Measurements from ENCODE around the gene LZIC.
A peak's percentile ranks its signal among the peaks of the same experiment; 100 is the strongest.
"Not testable (repeated sequence)": the region's sequence is repeated elsewhere in the genome, so short reads cannot be mapped to it uniquely, and the experiment has no call there.

Gene LZIC

DNA sequence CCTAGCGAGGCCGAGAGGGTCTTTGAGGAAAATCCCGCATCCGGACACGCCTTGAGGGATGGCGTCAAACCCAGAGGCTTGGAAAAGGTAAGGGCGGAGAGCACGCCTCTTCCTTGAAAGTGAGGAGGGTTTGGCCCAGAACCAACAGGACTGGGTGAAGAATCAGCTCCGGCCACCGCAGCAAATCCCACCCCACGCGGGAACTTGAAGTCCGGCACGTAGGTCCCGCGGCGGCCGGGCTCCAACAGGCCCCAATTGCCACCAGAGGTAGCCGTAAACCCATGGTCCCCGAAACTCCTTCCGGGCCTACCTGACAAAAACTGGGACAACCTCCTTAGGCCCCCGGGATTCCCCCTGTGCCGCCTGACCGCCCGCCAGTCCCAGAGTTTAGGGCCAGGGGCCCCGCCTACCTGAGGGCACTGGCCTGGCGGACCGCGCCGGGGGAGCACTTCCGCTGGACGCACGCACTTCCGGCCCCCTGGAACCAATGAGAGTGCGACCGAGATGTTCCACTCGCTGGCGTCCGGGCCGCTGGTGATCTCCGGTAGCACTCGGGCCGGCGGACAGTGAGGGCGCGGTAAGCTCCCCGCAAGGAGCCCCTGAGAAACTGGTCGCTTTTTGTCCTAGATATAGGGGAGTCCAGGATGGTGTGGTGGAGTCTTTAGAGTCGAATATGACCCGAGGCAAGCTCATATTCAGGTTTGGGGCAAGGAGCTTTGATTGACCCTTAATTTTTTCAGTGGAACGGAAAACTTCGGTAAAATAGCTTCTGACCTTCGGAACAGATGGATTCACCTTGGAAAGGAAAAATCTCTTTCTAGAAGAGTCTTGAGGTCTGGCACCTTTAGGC is at the start of gene LZIC, which contains the start of gene NMNAT1:
Gene LZIC, minus strand, starts transcription at position 453 of the 850 bp plus-strand sequence. CDS start 6,772 bp downstream, outside the sequence.
Gene NMNAT1, plus strand, starts transcription at position 537 of the 850 bp plus-strand sequence. CDS start 28,599 bp downstream, outside the sequence.
- peak; percentile 90 for DNase-seq

DNA sequence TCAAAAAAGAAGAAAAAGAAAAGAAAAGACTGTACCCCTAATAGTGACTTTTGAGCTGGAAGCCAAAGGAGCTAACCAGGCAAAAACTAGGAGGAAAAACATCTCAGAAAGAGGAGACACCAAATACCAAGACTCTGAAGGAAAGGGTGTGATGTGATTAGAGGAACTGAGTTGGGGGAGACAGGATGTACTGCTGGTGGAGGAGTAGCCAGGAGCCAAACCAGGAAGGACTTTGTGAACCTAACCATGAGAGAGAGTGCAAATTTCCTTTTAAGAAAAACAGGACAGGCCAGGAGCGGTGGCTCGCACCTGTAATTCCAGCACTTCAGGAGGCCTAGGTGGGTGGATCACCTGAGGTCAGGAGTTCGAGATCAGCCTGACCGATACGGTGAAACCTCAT is 49.7 kb upstream of the LZIC start:
- DNase-seq = no peak

- no peak for DNase-seq
These were observed 47.8 kb upstream of the LZIC start for GRCh38 chr1:9990944-9991343.

DNA sequence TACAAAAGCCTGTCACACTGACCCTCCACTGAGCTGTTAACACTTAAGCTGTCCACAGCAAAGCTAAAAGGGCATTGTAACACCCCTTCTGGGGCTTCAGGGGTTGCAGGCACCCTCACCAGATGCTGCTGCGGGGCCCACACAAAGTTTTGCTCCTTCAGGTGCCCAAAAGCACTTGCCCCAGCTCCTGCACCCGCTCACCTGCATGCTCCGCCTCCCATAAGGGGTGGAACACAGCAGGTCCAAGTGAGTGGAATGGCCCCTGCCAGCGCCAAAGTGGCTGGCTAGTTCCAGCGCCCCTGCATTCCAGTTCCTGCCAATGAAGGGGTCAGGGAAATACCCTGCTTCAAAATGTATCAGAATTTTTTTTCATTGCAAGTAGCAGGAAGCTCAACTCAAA is 46.6 kb upstream of the LZIC start:
- no peak for DNase-seq

GRCh38 chr1:9985001-9985400 is 41.8 kb upstream of the LZIC start:
- no peak for DNase-seq

- no peak for DNase-seq
These were observed 41.1 kb upstream of the LZIC start for GRCh38 chr1:9984253-9984652.

DNA sequence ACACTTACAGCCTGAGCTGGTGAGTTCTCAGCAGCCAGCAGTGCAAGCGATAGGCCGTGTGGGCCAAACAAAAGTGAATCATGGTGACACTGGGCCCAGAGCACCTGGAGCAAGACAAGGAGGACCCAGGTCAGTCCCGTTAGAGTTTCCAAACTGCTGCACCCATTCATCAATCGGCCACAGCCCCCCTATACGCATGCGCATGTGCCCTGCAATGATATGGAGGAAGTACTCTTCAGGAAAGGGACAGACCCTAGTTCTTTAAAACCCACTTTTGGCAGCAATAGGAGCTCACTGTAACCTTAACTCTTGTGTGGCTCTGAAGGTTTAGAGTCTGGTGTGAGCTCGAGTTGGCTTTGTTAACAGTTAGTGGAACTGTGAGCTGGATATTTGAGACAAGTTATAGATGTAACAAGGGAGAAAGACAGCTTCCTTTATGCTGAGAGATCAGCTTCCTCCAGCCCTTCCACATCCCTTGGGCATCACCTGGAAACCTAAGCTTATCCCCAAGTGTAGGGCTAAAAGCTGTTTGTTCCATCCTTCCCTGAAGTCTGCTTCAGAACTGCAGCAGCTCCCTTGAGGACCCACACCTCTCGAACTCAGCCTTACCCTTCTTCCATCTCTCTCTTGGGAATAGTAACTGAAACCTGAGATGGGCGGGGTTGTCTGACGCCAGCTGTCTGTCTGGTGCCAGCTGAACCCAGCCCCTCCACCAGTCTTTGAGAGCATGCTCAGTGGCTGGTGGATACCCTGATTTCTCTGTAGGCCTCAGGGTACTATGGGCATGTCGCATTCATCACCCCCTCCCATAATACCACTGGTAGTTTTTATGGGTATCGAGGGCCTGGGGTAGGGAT is 17.7 kb upstream of the LZIC start:
- no peak for DNase-seq

- no peak for DNase-seq
These were observed 16.8 kb upstream of the LZIC start for GRCh38 chr1:9960011-9960410.

- no peak for DNase-seq
These were observed 14.5 kb upstream of the LZIC start for GRCh38 chr1:9957726-9958125.

DNA sequence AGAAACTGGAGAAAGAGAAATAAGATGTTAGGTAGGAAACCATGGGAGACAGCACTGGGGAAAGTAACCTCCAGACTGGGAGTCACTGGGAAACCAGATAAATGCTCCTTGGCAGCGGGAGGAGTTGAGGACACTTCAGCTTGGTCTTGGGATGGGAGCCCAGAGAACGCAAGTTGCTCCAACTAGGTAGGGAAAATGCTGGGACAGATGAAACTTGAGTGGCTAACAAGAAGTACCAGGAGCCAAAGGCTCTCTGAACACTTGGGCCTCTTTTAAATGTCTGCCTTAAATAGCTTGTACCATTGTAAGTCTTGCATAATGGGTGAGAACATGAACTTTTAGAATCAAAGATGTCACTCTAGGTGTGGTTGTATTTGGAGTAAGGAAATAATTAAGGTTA is 3.1 kb upstream of the LZIC start:
- no peak for DNase-seq

GRCh38 chr1:9942399-9942938 is 722 bp downstream of the LZIC start:
- peak; percentile 47 for DNase-seq

- DNase-seq = no peak
These were observed 13.5 kb downstream of the LZIC start for GRCh38 chr1:9929431-9930385.

- DNase-seq = no peak
These were observed 15.9 kb downstream of the LZIC start for GRCh38 chr1:9927259-9927658.

DNA sequence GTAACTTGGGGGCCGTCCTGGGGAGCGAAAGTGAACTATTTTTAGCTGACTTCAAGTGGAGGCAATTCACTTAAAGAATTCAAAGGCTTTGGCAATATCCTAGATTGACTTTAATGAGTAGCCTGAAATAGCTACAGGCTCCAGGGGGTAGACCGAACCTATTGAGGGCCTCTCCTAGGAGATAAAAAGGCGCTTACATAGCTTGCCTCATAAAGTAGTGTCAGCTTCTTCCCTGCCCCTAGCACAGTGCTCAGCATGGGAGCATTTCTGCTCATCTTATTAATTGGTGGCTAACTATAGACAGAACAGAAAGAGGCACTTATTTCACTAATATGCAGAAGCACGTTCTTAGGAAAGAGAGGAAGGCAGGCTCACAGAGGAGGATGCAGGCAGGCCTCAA is 20.8 kb downstream of the LZIC start:
- no peak for DNase-seq

DNA sequence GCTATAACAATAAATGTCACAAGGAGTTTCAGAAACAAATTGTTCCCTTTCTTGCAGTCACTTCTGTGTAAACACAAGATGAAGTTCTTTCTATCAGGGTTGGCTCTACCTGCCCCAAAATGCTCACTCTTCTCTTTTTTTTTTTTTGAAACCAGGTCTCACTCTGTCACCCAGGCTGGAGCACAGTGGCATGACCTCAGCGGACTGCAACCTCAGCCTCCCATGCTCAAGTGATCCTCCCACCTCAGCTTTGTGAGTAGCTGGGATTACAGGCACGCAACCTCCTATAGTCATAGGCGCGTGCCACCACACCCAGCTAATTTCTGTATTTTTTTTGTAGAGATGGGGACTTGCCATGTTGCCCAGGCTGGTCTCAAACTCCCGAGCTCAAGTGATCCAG is 22.6 kb downstream of the LZIC start:
- no peak for DNase-seq

DNA sequence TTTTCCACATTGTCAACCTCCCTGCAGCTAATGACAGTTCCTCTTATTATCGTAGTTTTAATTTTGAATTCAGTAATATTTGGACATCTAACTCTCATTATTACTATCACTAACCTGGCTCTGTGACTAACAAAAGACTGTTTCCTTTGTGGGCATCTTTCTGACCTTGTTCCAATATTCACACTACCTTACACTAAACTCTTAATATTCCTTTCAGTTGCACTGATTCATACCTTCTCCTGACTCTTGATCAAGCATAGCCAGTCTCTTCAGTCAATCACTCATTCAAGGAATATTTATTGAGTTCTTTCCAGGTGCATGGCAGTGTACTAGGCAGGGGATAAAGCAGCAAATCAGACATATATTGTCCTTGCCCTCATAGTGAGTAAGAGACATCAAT is 25.3 kb downstream of the LZIC start:
- no peak for DNase-seq

GRCh38 chr1:9917495-9917894 is 25.7 kb downstream of the LZIC start:
- DNase-seq = not testable (repeated sequence)

GRCh38 chr1:9916452-9916851 is 26.7 kb downstream of the LZIC start:
- no peak for DNase-seq

DNA sequence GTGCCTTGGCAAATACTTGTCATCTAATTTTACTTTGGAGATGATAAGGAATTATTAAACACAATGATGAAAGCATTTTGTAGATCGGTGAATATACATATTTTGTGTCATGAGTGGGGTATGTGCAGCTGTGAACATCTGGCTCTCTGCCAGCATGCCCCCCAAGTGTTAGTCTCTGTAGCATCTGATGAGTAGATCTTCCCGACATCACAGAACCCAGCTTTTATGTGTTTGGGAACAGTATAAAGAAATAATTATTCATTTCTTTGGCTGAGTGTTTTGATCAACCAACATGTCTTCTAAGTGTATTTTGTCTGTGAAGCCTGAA is 28.6 kb downstream of the LZIC start:
- DNase-seq = no peak

GRCh38 chr1:9912264-9912936 is 30.8 kb downstream of the LZIC start:
- no peak for DNase-seq

DNA sequence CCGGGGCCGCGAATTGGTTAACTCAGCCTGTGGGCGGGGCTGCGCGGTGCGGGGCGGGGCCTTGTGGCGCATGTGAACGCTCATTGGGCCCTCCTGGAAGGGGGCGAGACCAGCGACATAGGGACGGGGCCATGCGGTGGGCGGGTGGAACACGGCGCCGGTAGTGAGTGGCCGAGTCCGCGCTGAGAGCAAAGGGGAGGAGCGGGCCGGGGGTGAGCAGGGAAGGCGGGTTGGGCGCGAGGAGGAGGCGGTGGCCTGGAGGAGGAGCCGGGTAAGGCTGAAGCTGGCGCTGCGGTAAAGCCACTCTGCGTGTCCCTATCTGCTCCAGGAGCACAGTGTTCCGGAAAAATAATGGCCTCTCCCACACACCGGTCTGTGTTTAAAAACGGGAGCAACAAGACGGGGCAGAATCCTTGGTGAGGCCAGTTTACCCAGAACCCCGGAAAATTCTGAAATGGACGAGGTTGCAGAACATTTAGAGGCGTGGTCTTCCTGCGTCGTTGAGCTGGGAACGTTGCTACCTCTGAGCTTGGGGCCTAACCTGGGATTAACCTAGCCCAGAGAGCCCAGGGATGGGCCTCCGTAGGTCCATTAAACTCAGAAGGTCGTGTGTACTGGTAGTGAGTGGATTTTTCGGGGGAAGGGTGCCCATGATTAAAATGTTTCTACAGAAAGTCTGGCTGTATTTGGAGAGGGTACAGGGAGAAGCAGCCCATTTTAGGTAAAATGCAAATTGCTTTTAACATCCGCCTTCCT is 32.6 kb downstream of the LZIC start:
- DNase-seq = peak; percentile 99

Data from COR-L47 (cell line).